Sigmoid colon (tissue), 7 donors: ENCODE results near the gene RCCD1. TPM values are rescaled to one million over a fixed set of nuclear protein-coding genes. Genes with fewer than 3 reads are reported as not detected.

Experiments used
- DNase-seq: peaks from one replicate; pipeline ENCODE4 v3.0.0-alpha.2; 2019
- H3K27ac ChIP-seq, 4 donors: fragments of 200-600 bp; sonication (generic); one replicate each; pipeline ENCODE4 v1.5.1; 2016 to 2019; ENCODE audit warnings: mild to moderate bottlenecking in 1 of 4
- H3K27me3 ChIP-seq, 3 donors: fragments of 200-600 bp; sonication (generic); one replicate each; pipeline ENCODE4 v1.5.1; 2019; ENCODE audit warnings: mild to moderate bottlenecking in 1 of 3
- H3K36me3 ChIP-seq, 4 donors: fragments of 200-600 bp; sonication (generic); one replicate each; pipeline ENCODE4 v1.5.1; 2016 to 2019
- H3K4me1 ChIP-seq, 4 donors: fragments of 200-600 bp; sonication (generic); one replicate each; pipeline ENCODE4 v1.5.1; 2017 to 2019
- H3K4me3 ChIP-seq, 4 donors: fragments of 200-600 bp; sonication (generic); one replicate each; pipeline ENCODE4 v1.5.1; 2017 to 2019; ENCODE audit warnings: mild to moderate bottlenecking in 2 of 4, moderate library complexity in 1 of 4
- H3K9me3 ChIP-seq, 4 donors: fragments of 200-600 bp in 3 of 4; sonication (generic) in 3 of 4; one replicate each; pipeline versions ENCODE4 v1.5.1 to v1.6.1; 2013 to 2019
- CTCF ChIP-seq, 4 experiments: fragments of 450-650 bp in 3 of 4; fragments of 200-600 bp in 1 of 4; IDR thresholded peaks; one replicate each; pipeline ENCODE4 v1.5.1; 2016 to 2019; ENCODE audit warnings: antibody characterized with exemption in 4 of 4, mild to moderate bottlenecking in 3 of 4, moderate library complexity in 2 of 4
- EP300 ChIP-seq, 4 donors: sonication (generic); formaldehyde crosslinking; IDR thresholded peaks; one replicate each; pipeline ENCODE4 v1.6.1; 2017; ENCODE audit warnings: antibody characterized with exemption in 4 of 4
- POLR2A ChIP-seq, 2 donors: fragments of 450-650 bp; IDR thresholded peaks; one replicate each; pipeline ENCODE4 v1.6.1; 2016; ENCODE audit warnings: antibody characterized with exemption in 2 of 2, mild to moderate bottlenecking in 2 of 2, moderate library complexity in 2 of 2
- POLR2AphosphoS5 ChIP-seq, 4 donors: sonication (generic); formaldehyde crosslinking; IDR thresholded peaks; one replicate each; pipeline ENCODE4 v1.6.1; 2017; ENCODE audit warnings: antibody characterized with exemption in 4 of 4
- WGBS, 2 donors: extraction: QIAGEN DNeasy Blood & Tissue Kit; methylation state at CpG; one replicate each; pipeline ENCODE4 v1.1.7; 2013; 5-methylcytosine and 5-hydroxymethylcytosine counted together
- intact Hi-C: fragments of 100-400 bp; cut with DNase I; formaldehyde crosslinking; loops from one replicate; pipeline ENCODE4 v1.15.1; 2023
- polyA plus RNA-seq, 3 donors: library from polyadenylated mRNA; stranded (reverse); fragments of 200-250 nt; gene quantifications; one replicate each; pipeline ENCODE4 v1.2.3, GENCODE V29; 2013
- total RNA-seq, 4 donors: library from RNA; depleted of rRNA; stranded (reverse); fragments of >200 nt; gene quantifications; one replicate each; pipeline ENCODE4 v1.1.0, GENCODE V29; 2016
- donor health status: healthy with polysubstance abuse.
- donor health status: Bipolar disorder and iron deficiency.
- donor health status: healthy.

The RCCD1 gene
- total and polyA plus RNA-seq, 7 donors: 4.2 to 11.8 (median 6.7) TPM

DNA sequence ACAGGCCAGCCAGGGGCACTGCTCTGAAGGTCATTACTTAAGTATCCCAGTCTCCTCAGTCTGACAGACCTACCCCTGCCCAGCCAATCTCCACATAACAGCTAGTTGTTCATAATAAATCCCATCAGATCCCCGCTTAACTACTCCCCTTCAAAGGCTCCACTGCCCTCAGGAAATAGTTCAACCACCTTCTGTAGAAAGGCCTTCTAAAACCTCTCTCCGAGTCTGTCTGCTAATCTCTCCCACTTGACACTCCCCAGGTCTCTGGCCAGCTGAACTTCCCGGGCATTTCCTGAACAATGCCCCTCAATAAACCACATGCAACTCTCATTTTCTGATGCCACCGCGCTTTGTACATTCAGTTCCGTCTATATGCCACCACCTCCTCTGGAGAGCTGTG is 33.6 kb downstream of the RCCD1 start:
- TF ChIP-seq POLR2AphosphoS5 (IDR thresholded peaks at IDR 0.05): no peak
- no peak for TF ChIP-seq EP300 (IDR thresholded peaks at IDR 0.05)
- TF ChIP-seq POLR2A (IDR thresholded peaks at IDR 0.05): no peak
- TF ChIP-seq CTCF (IDR thresholded peaks at IDR 0.05): no peak
- Histone ChIP-seq H3K4me1 (peaks cover 0 to 1% (median under 1%) of the 10 kb centered on the region in 4 donors), H3K9me3 (no peaks in the 10 kb centered on the region), H3K27ac (no peak overlapping the region), H3K36me3 (no peaks in the 10 kb centered on the region), H3K27me3 (no peaks in the 10 kb centered on the region), H3K4me3 (no peak overlapping the region)
- no peak for DNase-seq
- intact Hi-C loops: no loop called here
- 58 to 63% methylated on average over 6 of the region's 6 CpGs for WGBS, 2 donors

GRCh38 chr15:90989040-90989768 is 34.5 kb downstream of the RCCD1 start:
- DNase-seq: no peak
- no peaks in the 10 kb centered on the region for H3K36me3 ChIP-seq
- intact Hi-C loops: no loop called here
- peaks cover 0 to 10% (median 7%) of the 10 kb centered on the region in 4 donors for H3K4me1 ChIP-seq
- 83 to 91% methylated on average over 7 of the region's 7 CpGs for WGBS, 2 donors
- no peak overlapping the region for H3K4me3 ChIP-seq
- TF ChIP-seq POLR2A (IDR thresholded peaks at IDR 0.05) (no peak), POLR2AphosphoS5 (IDR thresholded peaks at IDR 0.05) (no peak), CTCF (IDR thresholded peaks at IDR 0.05) (no peak), EP300 (IDR thresholded peaks at IDR 0.05) (no peak)
- no peak overlapping the region for H3K27ac ChIP-seq
- no peaks in the 10 kb centered on the region for H3K27me3 ChIP-seq
- no peaks in the 10 kb centered on the region for H3K9me3 ChIP-seq

- no peak for TF ChIP-seq POLR2A (IDR thresholded peaks at IDR 0.05)
- no peak for TF ChIP-seq POLR2AphosphoS5 (IDR thresholded peaks at IDR 0.05)
- TF ChIP-seq CTCF (IDR thresholded peaks at IDR 0.05): no peak
- no peak for TF ChIP-seq EP300 (IDR thresholded peaks at IDR 0.05)
- DNase-seq: no peak
- Histone ChIP-seq H3K27me3 (no peaks in the 10 kb centered on the region), H3K4me1 (peaks cover 0 to 11% (median 7%) of the 10 kb centered on the region in 4 donors), H3K9me3 (no peaks in the 10 kb centered on the region), H3K4me3 (no peak overlapping the region), H3K36me3 (no peaks in the 10 kb centered on the region), H3K27ac (no peak overlapping the region)
- WGBS, 2 donors: 96 to 97% methylated on average over 4 of the region's 4 CpGs
- intact Hi-C loops: no loop called here
Measured at GRCh38 chr15:90990446-90990845, 35.8 kb downstream of the RCCD1 start.

DNA sequence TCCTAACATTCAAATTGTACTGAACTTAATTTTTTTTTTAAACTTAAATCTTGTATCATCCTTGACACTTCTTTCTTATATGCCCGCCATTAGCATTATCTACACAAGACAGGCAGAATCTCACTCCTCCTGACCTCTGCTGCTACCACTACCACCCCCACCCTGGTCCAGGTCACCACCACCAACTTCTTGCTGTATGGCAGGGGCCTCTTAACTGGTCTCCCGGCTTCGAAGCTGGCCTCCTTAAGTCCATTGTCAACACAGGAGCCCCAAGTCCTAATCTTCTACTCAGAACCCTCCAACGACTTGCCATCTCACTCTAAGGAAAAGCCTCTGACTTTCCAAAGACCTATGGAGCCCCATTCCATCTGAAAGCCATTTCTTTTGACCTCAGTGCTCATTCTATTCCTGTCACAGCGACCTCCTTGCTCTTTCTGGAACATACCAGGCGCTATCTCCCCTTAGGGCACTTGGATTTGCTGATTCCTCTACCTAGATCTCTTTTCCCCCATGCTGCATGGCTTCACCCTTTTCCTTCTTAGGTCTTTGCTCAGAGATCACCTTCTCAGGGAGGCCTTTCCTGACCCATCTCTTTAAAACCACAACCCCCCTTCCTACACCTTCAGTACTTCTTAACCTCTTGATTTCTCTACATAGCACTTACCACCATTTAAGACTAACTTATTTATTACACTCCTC is 37.1 kb downstream of the RCCD1 start:
- no peaks in the 10 kb centered on the region for H3K36me3 ChIP-seq
- TF ChIP-seq CTCF (IDR thresholded peaks at IDR 0.05): no peak
- no peak for TF ChIP-seq POLR2AphosphoS5 (IDR thresholded peaks at IDR 0.05)
- TF ChIP-seq POLR2A (IDR thresholded peaks at IDR 0.05): no peak
- no peak for TF ChIP-seq EP300 (IDR thresholded peaks at IDR 0.05)
- peaks cover 0 to 11% (median 7%) of the 10 kb centered on the region in 4 donors for H3K4me1 ChIP-seq
- no peaks in the 10 kb centered on the region for H3K9me3 ChIP-seq
- intact Hi-C loops: no loop called here
- no peak for DNase-seq
- WGBS, 2 donors: 94 to 96% methylated on average over 6 of the region's 6 CpGs
- H3K27ac ChIP-seq: no peak overlapping the region
- H3K27me3 ChIP-seq: no peaks in the 10 kb centered on the region
- H3K4me3 ChIP-seq: no peak overlapping the region
